HepG2 (cell line): ENCODE measurements around the gene S100G. TPM values are rescaled to one million over a fixed set of nuclear protein-coding genes. Genes with fewer than 3 reads are reported as not detected.

Experiments used
- ATAC-seq: fragments of 200-7000 bp; cut with Tn5 transposase; 3 replicates; pipeline ENCODE4 v1.9.1; 2020; ENCODE audit warnings: mild to moderate bottlenecking, moderate library complexity
- BruUV-seq: library from RNA; stranded (reverse); fragments of 400-500 nt; replicated peaks from 2 replicates; lab custom pipeline; 2021; lab: Mats Ljungman, UMichigan
- CTCF ChIA-PET: fragments of 300-600 bp; formaldehyde crosslinking; extraction: SDS; loops from one replicate; lab custom pipeline; 2021; ENCODE audit warnings: low total read pairs, inconsistent platforms, low intra/inter-chr PET ratio; lab: Yijun Ruan, JAX
- POLR2A ChIA-PET: fragments of 350-600 bp; sonication (Branson Sonifier 250); formaldehyde crosslinking; loops from one replicate; lab custom pipeline; 2020; ENCODE audit warnings: antibody characterized with exemption, inconsistent platforms; lab: Yijun Ruan, JAX
- DNase-seq: peaks from one replicate; pipeline ENCODE4 v3.0.0-alpha.2; 2015; ENCODE audit warnings: low spot score
- FAIRE-seq: peaks from 3 replicates; lab custom pipeline; 2011; peaks lifted over from hg19 to GRCh38; lab: Jason Lieb, UNC
- H2AFZ ChIP-seq: one replicate; pipeline ENCODE4 v1.6.1; 2011; ENCODE audit warnings: low read length, inconsistent platforms
- H3K27ac ChIP-seq: fragments of 300-600 bp; 3 replicates; pipeline ENCODE4 v1.8.0; 2011; ENCODE audit warnings: mixed run types, mild to moderate bottlenecking, mixed read lengths, low read length, inconsistent platforms; ENCODE audit not compliant: insufficient read depth; ENCODE audit errors: extremely low read length
- H3K27me3 ChIP-seq, 2 experiments: fragments of 200-600 bp in 1 of 2; 2 replicates in 1 of 2; 3 replicates in 1 of 2; pipeline versions ENCODE4 v1.6.0 to v1.8.0; 2011; ENCODE audit warnings: low read length in 2 of 2, mild to moderate bottlenecking in 2 of 2, moderate library complexity in 2 of 2, inconsistent platforms in 1 of 2; ENCODE audit not compliant: insufficient read depth in 2 of 2, control insufficient read depth in 1 of 2
- H3K36me3 ChIP-seq, 2 experiments: fragments of 200-600 bp in 1 of 2; replicated peaks in 1 of 2; 2 replicates in 1 of 2; 3 replicates in 1 of 2; pipeline versions ENCODE4 v1.5.1 to v1.8.0; 2011; ENCODE audit warnings: low read length in 2 of 2, inconsistent platforms in 1 of 2; ENCODE audit not compliant: insufficient read depth in 2 of 2, control insufficient read depth in 1 of 2
- H3K4me1 ChIP-seq: 2 replicates; pipeline ENCODE4 v1.5.1; 2012; ENCODE audit warnings: low read length, inconsistent platforms; ENCODE audit not compliant: insufficient read depth
- H3K4me2 ChIP-seq: 2 replicates; pipeline ENCODE4 v1.6.0; 2011; ENCODE audit warnings: low read depth, low read length, inconsistent platforms
- H3K4me3 ChIP-seq, 3 experiments: fragments of 200-600 bp in 1 of 3; sonication (generic), shearing (Covaris generic) in 1 of 3; replicated peaks in 1 of 3; 2 replicates each; pipeline ENCODE4 v1.5.1; 2011 to 2016; ENCODE audit warnings: low read length in 3 of 3, inconsistent platforms in 2 of 3, low read depth in 2 of 3, mild to moderate bottlenecking in 2 of 3, control low read depth in 1 of 3, mixed read lengths in 1 of 3; ENCODE audit not compliant: insufficient read depth in 1 of 3
- H3K79me2 ChIP-seq: one replicate; pipeline ENCODE4 v1.6.1; 2011; ENCODE audit warnings: low read length, inconsistent platforms; ENCODE audit not compliant: insufficient read depth
- H3K9ac ChIP-seq: 2 replicates; pipeline ENCODE4 v1.6.0; 2011; ENCODE audit warnings: mild to moderate bottlenecking, low read depth, low read length, inconsistent platforms; ENCODE audit not compliant: insufficient read depth
- H3K9me3 ChIP-seq: 2 replicates; pipeline ENCODE4 v1.5.1; 2012; ENCODE audit warnings: mild to moderate bottlenecking, low read length
- H4K20me1 ChIP-seq: 2 replicates; pipeline ENCODE4 v1.6.0; 2011; ENCODE audit warnings: inconsistent platforms, mild to moderate bottlenecking, low read length, moderate library complexity; ENCODE audit not compliant: insufficient read depth
- AHR ChIP-seq: IDR thresholded peaks from 2 replicates; pipeline ENCODE4 v1.6.1; 2018; ENCODE audit warnings: missing genetic modification reagents, missing compliant biosample characterization
- ATM ChIP-seq: fragments of 450-650 bp; IDR thresholded peaks from 2 replicates; pipeline ENCODE4 v1.7.1; 2017; ENCODE audit warnings: mild to moderate bottlenecking, borderline replicate concordance
- CBX1 ChIP-seq: IDR thresholded peaks from one replicate; pipeline ENCODE4 v1.6.1; 2016; ENCODE audit warnings: antibody characterized with exemption, low read depth
- DNMT1 ChIP-seq: sonication (generic); formaldehyde crosslinking; IDR thresholded peaks from 2 replicates; pipeline ENCODE4 v1.5.1; 2020; ENCODE audit warnings: mild to moderate bottlenecking, missing genetic modification reagents
- DZIP1 ChIP-seq: sonication (generic); formaldehyde crosslinking; IDR thresholded peaks from 2 replicates; pipeline ENCODE4 v1.5.0; 2020; ENCODE audit warnings: mild to moderate bottlenecking, missing genetic modification reagents
- TARDBP ChIP-seq: sonication (generic); formaldehyde crosslinking; IDR thresholded peaks from 2 replicates; pipeline ENCODE4 v1.8.0; 2022; ENCODE audit warnings: mild to moderate bottlenecking, missing genetic modification reagents
- ZNF138 ChIP-seq: sonication (generic); formaldehyde crosslinking; IDR thresholded peaks from 2 replicates; pipeline ENCODE4 v1.5.0; 2020; ENCODE audit warnings: mild to moderate bottlenecking, low read depth, missing genetic modification reagents
- ZNF329 ChIP-seq: sonication (generic); formaldehyde crosslinking; IDR thresholded peaks from 2 replicates; pipeline ENCODE4 v1.9.0; 2021; ENCODE audit warnings: low read depth, mild to moderate bottlenecking, missing genetic modification reagents
- WGBS: methylation state at CpG from one replicate; pipeline ENCODE4 v1.1.6; 2017; ENCODE audit warnings: low lambda C conversion rate; 5-methylcytosine and 5-hydroxymethylcytosine counted together
- in situ Hi-C: cut with HindIII; loops from 2 replicates; pipeline ENCODE4 v1.10.0; 2017; ENCODE audit warnings: low pct_unique_long_range_greater_than_20kb; ENCODE audit not compliant: extremely low pct_ligation_motif_present
- intact Hi-C: fragments of 100-400 bp; cut with micrococcal nuclease; formaldehyde crosslinking; loops from one replicate; pipeline ENCODE4 v1.10.0; 2022; ENCODE audit not compliant: unreplicated experiment
- polyA plus RNA-seq, 8 experiments: library from polyadenylated mRNA; depleted of rRNA in 3 of 8; stranded (reverse) in 7 of 8; unstranded in 1 of 8; fragments of >200 nt; fragmentation: Illumina TruSeq in 4 of 8; extraction: Trizol in 4 of 8; gene quantifications; 2 replicates each; pipeline versions ENCODE4 v1.2.1 to v1.2.3, GENCODE V29; 2011 to 2016; ENCODE audit warnings: low read depth in 4 of 8, missing spikeins in 1 of 8, mixed read lengths in 1 of 8; ENCODE audit not compliant: insufficient read depth in 1 of 8
- total RNA-seq, 5 experiments: library from RNA; depleted of rRNA; stranded (reverse); fragments of >200 nt; fragmentation: Illumina TruSeq; extraction: Trizol; gene quantifications; 2 replicates each; pipeline ENCODE4 v1.2.3, GENCODE V29; 2016; ENCODE audit warnings: low read depth in 1 of 5

S100G gene
- total and polyA plus RNA-seq, 2 of the 13 experiments (the other 11 are each of a cell fraction or from before 2014, with no cell fraction given), result not detected

- Histone ChIP-seq H4K20me1 (no peaks in the 10 kb centered on the region), H3K9ac (no peak overlapping the region), H3K9me3 (no peaks in the 10 kb centered on the region), H2AFZ (no peak overlapping the region), H3K4me1 (no peaks in the 10 kb centered on the region)
- no peak for ATAC-seq
- DNase-seq, result no peak
- no peak for TF ChIP-seq CBX1
- no peak for TF ChIP-seq DNMT1
- no peak for TF ChIP-seq ATM
- no peak for TF ChIP-seq ZNF138 (CRISPR knock-in tag)
- TF ChIP-seq TARDBP (CRISPR knock-in tag), result no peak
- TF ChIP-seq ZNF329 (CRISPR knock-in tag), result no peak
- TF ChIP-seq AHR (CRISPR knock-in tag), result no peak
- no peak for TF ChIP-seq DZIP1 (CRISPR knock-in tag)
- TF ChIP-seq, all 625 proteins: peak for 0
- Histone ChIP-seq H3K79me2 (no peaks in the 10 kb centered on the region), H3K4me2 (no peak overlapping the region), H3K27ac (no peak overlapping the region), H3K36me3 (peaks cover 4 to 14% of the 10 kb centered on the region in 2 experiments; a peak in 3 of 5 replicates), H3K4me3 (no peak overlapping the region), H3K27me3 (no peaks in the 10 kb centered on the region)
- 91% methylated on average over 4 of the region's 5 CpGs for WGBS
- no TSS peak for BruUV-seq
- in situ Hi-C loops, result loop anchor here (25.0 kb wide), 1 partner anchor 202 kb away; no protein-coding TSS in a partner anchor
- CTCF ChIA-PET, result no interaction called here
- intact Hi-C loops, result no loop called here
- POLR2A ChIA-PET, result no interaction called here
- FAIRE-seq, result no peak
These were observed 14.1 kb downstream of the S100G start for GRCh38 chrX:16664074-16664473.
